ENCODE results near the gene PHYKPL.

Gene PHYKPL

DNA sequence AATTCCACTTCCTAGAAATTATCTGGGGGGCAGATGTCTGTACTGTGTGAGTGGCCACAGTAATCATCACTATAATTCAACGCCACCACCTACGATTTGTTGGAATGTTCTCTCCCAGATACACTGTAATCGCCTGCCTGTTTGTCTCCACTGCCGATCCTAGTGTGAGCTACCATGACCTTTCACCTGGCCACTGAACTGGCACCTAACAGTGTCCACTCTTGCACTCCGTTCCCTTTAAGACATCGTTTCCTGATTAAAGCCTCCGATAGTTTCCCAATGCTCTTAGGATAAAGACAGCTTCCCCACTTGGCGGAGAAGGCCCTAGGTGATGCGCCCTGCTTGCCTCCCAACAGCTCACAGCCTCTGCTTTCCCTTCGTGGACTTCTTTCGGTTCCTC lies 4.0 kb downstream of the PHYKPL start:
- Histone ChIP-seq H3K36me3 (peaks cover 9 to 68% (median 42%) of the 10 kb centered on the region in 3 donors), H3K27me3 (no peaks in the 10 kb centered on the region), H3K9me3 (no peaks in the 10 kb centered on the region), H3K4me1 (peaks cover 6 to 27% (median 24%) of the 10 kb centered on the region in 4 donors), H3K4me3 (no peak overlapping the region), H3K27ac (no peak overlapping the region)
- intact Hi-C loops (cut with DNase I; ENCODE audit: low total_unique reads), result no loop called here
- TF ChIP-seq, protein P1, sequence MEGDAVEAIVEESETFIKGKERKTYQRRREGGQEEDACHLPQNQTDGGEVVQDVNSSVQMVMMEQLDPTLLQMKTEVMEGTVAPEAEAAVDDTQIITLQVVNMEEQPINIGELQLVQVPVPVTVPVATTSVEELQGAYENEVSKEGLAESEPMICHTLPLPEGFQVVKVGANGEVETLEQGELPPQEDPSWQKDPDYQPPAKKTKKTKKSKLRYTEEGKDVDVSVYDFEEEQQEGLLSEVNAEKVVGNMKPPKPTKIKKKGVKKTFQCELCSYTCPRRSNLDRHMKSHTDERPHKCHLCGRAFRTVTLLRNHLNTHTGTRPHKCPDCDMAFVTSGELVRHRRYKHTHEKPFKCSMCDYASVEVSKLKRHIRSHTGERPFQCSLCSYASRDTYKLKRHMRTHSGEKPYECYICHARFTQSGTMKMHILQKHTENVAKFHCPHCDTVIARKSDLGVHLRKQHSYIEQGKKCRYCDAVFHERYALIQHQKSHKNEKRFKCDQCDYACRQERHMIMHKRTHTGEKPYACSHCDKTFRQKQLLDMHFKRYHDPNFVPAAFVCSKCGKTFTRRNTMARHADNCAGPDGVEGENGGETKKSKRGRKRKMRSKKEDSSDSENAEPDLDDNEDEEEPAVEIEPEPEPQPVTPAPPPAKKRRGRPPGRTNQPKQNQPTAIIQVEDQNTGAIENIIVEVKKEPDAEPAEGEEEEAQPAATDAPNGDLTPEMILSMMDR (IDR thresholded peaks at IDR 0.05), result no peak
- DNase-seq, result no peak

DNA sequence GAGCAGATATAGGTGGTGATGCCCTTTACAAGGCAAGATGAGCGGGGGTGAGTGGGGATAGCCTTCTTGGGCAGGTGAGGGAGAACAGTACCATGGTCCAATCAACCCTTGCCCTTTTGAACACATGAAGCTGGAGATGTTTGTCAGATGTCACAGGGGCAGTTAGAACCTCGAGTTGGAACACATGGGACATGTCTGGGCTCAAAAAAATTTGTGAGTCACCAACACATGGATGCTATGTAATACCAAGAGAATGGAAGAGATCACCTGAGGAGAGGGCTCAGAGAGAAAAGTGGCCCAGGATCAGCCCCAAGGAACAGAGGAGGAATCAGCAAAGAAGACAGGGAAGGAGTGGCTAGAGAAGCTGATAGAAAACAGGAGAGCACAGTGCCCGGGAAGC lies 4.7 kb downstream of the PHYKPL start:
- DNase-seq, result no peak
- Histone ChIP-seq H3K36me3 (peaks cover 9 to 69% (median 42%) of the 10 kb centered on the region in 3 donors), H3K27ac (no peak overlapping the region)

DNA sequence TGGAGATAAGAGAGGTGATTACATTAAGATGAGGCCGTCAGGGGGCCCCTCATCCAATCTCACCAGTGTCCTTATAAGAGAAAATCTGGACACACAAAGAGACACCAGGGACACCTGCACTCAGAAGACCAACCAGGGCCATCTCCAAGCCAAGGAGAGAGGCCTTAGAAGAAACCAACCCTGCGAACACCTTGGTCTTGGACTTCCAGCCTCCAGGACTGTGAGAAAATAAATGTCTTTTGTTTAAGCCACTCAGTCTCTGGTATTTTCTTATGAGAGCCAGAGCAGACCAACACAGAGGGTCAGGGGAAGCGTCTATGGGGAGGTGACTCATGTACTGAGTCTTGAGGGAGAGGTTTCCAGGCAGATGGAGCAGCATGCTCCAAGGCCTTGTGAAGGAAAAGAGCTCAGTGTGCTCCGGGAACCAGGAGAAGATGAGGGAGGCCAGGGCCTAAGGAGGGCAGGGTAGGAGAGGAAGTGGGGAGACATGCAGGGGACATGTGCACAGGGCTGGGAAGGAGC lies 5.4 kb downstream of the PHYKPL start:
- no peak for DNase-seq
- Histone ChIP-seq H3K27ac (no peak overlapping the region), H3K36me3 (peaks cover 9 to 75% (median 49%) of the 10 kb centered on the region in 3 donors), H3K27me3 (no peaks in the 10 kb centered on the region), H3K4me1 (peaks cover 6 to 23% (median 20%) of the 10 kb centered on the region in 4 donors), H3K9me3 (no peaks in the 10 kb centered on the region), H3K4me3 (no peak overlapping the region)
- TF ChIP-seq, protein P1 (IDR thresholded peaks at IDR 0.05), result no peak
- intact Hi-C loops (cut with DNase I; ENCODE audit: low total_unique reads), result no loop called here

More for the DNA sequence above, 4.7 kb downstream of the PHYKPL start:
- Histone ChIP-seq H3K9me3 (no peaks in the 10 kb centered on the region), H3K4me1 (peaks cover 6 to 26% (median 22%) of the 10 kb centered on the region in 4 donors), H3K4me3 (no peak overlapping the region), H3K27me3 (no peaks in the 10 kb centered on the region)
- TF ChIP-seq, protein P1 (IDR thresholded peaks at IDR 0.05), result no peak
- intact Hi-C loops (cut with DNase I; ENCODE audit: low total_unique reads), result no loop called here

DNA sequence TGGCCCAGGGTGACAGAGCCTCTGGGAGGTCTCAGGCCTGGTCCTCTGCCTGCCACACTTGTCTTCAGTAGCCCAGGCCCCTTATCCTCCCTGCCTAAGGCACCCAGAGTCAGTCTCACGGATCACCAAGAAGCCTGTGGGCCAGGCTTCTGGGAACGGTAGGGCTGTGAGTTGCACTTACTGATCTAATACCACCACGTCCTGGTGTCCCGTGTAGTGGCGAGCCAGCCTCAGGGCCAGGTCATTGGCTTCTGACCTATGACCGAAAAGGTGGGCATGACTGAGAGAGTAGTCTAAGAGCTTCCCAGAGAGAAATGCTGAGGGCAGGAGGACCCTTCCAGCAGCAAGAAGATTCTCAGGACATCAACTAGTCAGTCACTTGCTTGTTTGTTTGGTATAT lies 7.4 kb downstream of the PHYKPL start:
- Histone ChIP-seq H3K27ac (no peak overlapping the region), H3K4me3 (no peak overlapping the region), H3K9me3 (no peaks in the 10 kb centered on the region), H3K27me3 (no peaks in the 10 kb centered on the region), H3K4me1 (peaks cover 0 to 6% (median 3%) of the 10 kb centered on the region in 4 donors), H3K36me3 (peaks cover 11 to 86% (median 55%) of the 10 kb centered on the region in 3 donors)
- intact Hi-C loops (cut with DNase I; ENCODE audit: low total_unique reads), result no loop called here
- TF ChIP-seq, protein P1 (IDR thresholded peaks at IDR 0.05), result no peak
- no peak for DNase-seq

DNA sequence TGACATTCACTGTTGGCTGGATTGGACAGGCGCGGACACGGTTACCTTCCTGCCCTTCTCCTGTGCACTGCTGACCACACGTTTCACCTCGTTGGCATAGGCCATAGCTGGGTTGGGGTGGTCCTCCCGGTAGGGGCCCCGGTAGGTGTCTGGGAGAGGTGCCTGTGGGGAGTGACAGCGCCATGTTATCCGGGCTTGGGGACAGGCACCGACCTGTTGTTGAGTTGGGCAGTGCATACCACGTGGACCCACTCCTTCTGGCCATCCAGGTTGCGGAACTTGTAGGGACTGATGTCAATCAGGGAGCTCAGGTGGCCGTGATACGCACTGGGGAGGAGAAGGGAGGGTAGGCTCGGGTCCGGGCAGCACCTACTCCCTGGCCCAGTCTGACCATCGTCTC lies 8.2 kb downstream of the PHYKPL start:
- H3K9me3 ChIP-seq, result no peaks in the 10 kb centered on the region
- H3K36me3 ChIP-seq, result peaks cover 12 to 86% (median 47%) of the 10 kb centered on the region in 3 donors
- H3K4me1 ChIP-seq, result no peaks in the 10 kb centered on the region
- TF ChIP-seq, protein P1 (IDR thresholded peaks at IDR 0.05), result no peak
- H3K27me3 ChIP-seq, result no peaks in the 10 kb centered on the region
- H3K27ac ChIP-seq, result no peak overlapping the region
- H3K4me3 ChIP-seq, result no peak overlapping the region
- DNase-seq, result no peak
- intact Hi-C loops (cut with DNase I; ENCODE audit: low total_unique reads), result no loop called here

Data from tibial artery (tissue), 4 donors.